Measurements from ENCODE around the gene REXO1. TPM values are rescaled to one million over a fixed set of nuclear protein-coding genes. Genes with fewer than 3 reads are reported as not detected.
"Not testable (repeated sequence)": the region's sequence is repeated elsewhere in the genome, so short reads cannot be mapped to it uniquely, and the experiment has no call there.

Gene REXO1
- total RNA-seq, 1 experiment from 2014 or later = 25.8 TPM

GRCh38 chr19:1893791-1894190, 45.5 kb upstream of the REXO1 start:
- POLR2A ChIA-PET (ENCODE audit: unreplicated experiment) = no interaction called here
- H4K20me1 ChIP-seq (ENCODE audit: insufficient read depth) = no peaks in the 10 kb centered on the region
- no peaks in the 10 kb centered on the region for H3K4me1 ChIP-seq (replicated peaks; ENCODE audit: insufficient read depth)
- no peak for DNase-seq
- H3K36me3 ChIP-seq (ENCODE audit: low read depth) = no peaks in the 10 kb centered on the region
- H3K4me2 ChIP-seq = no peak overlapping the region
- intact Hi-C loops (cut with micrococcal nuclease; ENCODE audit: unreplicated experiment) = no loop called here
- H3K27me3 ChIP-seq (ENCODE audit: insufficient read depth, low read depth) = no peaks in the 10 kb centered on the region
- H3K9me3 ChIP-seq (ENCODE audit: insufficient read depth, low read depth) = no peaks in the 10 kb centered on the region
- no TSS peak for BruUV-seq (replicated peaks)
- no peak overlapping the region for H3K27ac ChIP-seq
- H2AFZ ChIP-seq = no peak overlapping the region
- no peak overlapping the region for H3K4me3 ChIP-seq
- no peak for TF ChIP-seq EZH2 (IDR thresholded peaks at IDR 0.05; ENCODE audit: low read depth)
- TF ChIP-seq, protein P1, sequence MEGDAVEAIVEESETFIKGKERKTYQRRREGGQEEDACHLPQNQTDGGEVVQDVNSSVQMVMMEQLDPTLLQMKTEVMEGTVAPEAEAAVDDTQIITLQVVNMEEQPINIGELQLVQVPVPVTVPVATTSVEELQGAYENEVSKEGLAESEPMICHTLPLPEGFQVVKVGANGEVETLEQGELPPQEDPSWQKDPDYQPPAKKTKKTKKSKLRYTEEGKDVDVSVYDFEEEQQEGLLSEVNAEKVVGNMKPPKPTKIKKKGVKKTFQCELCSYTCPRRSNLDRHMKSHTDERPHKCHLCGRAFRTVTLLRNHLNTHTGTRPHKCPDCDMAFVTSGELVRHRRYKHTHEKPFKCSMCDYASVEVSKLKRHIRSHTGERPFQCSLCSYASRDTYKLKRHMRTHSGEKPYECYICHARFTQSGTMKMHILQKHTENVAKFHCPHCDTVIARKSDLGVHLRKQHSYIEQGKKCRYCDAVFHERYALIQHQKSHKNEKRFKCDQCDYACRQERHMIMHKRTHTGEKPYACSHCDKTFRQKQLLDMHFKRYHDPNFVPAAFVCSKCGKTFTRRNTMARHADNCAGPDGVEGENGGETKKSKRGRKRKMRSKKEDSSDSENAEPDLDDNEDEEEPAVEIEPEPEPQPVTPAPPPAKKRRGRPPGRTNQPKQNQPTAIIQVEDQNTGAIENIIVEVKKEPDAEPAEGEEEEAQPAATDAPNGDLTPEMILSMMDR (conservative IDR thresholded peaks at IDR 0.05) = no peak
- peaks cover 12% of the 10 kb centered on the region; the same call in 1 of the 2 replicates for H3F3A ChIP-seq (ENCODE audit: insufficient read depth, low read depth)
- no peaks in the 10 kb centered on the region for H3K79me2 ChIP-seq (ENCODE audit: low read depth)
- H3K9me2 ChIP-seq (ENCODE audit: insufficient read depth) = no peaks in the 10 kb centered on the region
- CTCF ChIA-PET = interaction anchor here (0.6 kb wide), 1 partner anchor 480 kb away, joined by 5 read pairs; no protein-coding TSS in a partner anchor

- Histone ChIP-seq H3K36me3 (ENCODE audit: low read depth) (no peaks in the 10 kb centered on the region), H3K9me2 (ENCODE audit: insufficient read depth) (no peaks in the 10 kb centered on the region), H2AFZ (no peak overlapping the region), H4K20me1 (ENCODE audit: insufficient read depth) (no peaks in the 10 kb centered on the region), H3K4me2 (no peak overlapping the region), H3K27me3 (ENCODE audit: insufficient read depth, low read depth) (no peaks in the 10 kb centered on the region), H3K79me2 (ENCODE audit: low read depth) (peaks cover under 1% of the 10 kb centered on the region; the same call in 1 of the 2 replicates), H3K9me3 (ENCODE audit: insufficient read depth, low read depth) (no peaks in the 10 kb centered on the region), H3K27ac (no peak overlapping the region), H3K4me3 (no peak overlapping the region), H3F3A (ENCODE audit: insufficient read depth, low read depth) (no peaks in the 10 kb centered on the region), H3K4me1 (replicated peaks; ENCODE audit: insufficient read depth) (no peaks in the 10 kb centered on the region)
- POLR2A ChIA-PET (ENCODE audit: unreplicated experiment) = no interaction called here
- no TSS peak for BruUV-seq (replicated peaks)
- DNase-seq = no peak
- no peak for TF ChIP-seq EZH2 (IDR thresholded peaks at IDR 0.05; ENCODE audit: low read depth)
- TF ChIP-seq, protein P1 (conservative IDR thresholded peaks at IDR 0.05) = no peak
- intact Hi-C loops (cut with micrococcal nuclease; ENCODE audit: unreplicated experiment) = no loop called here
- CTCF ChIA-PET = no interaction called here
Observed at GRCh38 chr19:1889907-1890306, 41.6 kb upstream of the REXO1 start.

DNA sequence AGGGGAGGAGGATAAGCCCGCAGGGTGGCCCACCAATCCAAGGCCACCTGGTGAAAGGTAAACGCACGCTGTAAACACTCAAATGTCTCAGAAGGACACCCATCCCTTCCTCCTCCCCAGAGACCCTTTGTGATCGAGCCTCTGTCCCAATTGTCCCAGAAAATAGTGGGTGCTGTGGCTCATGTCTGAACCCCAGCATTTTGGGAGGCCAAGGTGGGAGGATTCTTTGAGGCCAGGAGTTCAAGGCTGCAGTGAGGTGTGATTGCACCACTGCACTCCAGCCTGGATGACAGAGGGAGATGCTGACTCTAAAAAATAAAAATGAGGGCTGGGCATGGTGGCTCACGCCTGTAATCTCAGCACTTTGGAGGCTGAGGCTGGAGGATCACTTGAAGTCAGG, 40.1 kb upstream of the REXO1 start:
- H3K4me2 ChIP-seq = no peak overlapping the region
- H3K9me3 ChIP-seq (ENCODE audit: insufficient read depth, low read depth) = no peaks in the 10 kb centered on the region
- no peaks in the 10 kb centered on the region for H3K9me2 ChIP-seq (ENCODE audit: insufficient read depth)
- DNase-seq = no peak
- POLR2A ChIA-PET (ENCODE audit: unreplicated experiment) = no interaction called here
- no peak overlapping the region for H3K27ac ChIP-seq
- no peak overlapping the region for H3K4me3 ChIP-seq
- peaks cover 6% of the 10 kb centered on the region; the same call in 1 of the 2 replicates for H3K4me1 ChIP-seq (replicated peaks; ENCODE audit: insufficient read depth)
- H3K36me3 ChIP-seq (ENCODE audit: low read depth) = no peaks in the 10 kb centered on the region
- peaks cover 4% of the 10 kb centered on the region; the same call in 1 of the 2 replicates for H4K20me1 ChIP-seq (ENCODE audit: insufficient read depth)
- BruUV-seq (replicated peaks) = no TSS peak
- H3F3A ChIP-seq (ENCODE audit: insufficient read depth, low read depth) = no peaks in the 10 kb centered on the region
- intact Hi-C loops (cut with micrococcal nuclease; ENCODE audit: unreplicated experiment) = no loop called here
- CTCF ChIA-PET = no interaction called here
- TF ChIP-seq EZH2 (IDR thresholded peaks at IDR 0.05; ENCODE audit: low read depth) = no peak
- TF ChIP-seq, protein P1 (conservative IDR thresholded peaks at IDR 0.05) = no peak
- H3K79me2 ChIP-seq (ENCODE audit: low read depth) = peaks cover 16% of the 10 kb centered on the region
- H2AFZ ChIP-seq = no peak overlapping the region
- no peaks in the 10 kb centered on the region for H3K27me3 ChIP-seq (ENCODE audit: insufficient read depth, low read depth)

GRCh38 chr19:1886360-1886759, 38.1 kb upstream of the REXO1 start:
- DNase-seq; POLR2A ChIA-PET (ENCODE audit: unreplicated experiment); H3F3A ChIP-seq (ENCODE audit: insufficient read depth, low read depth); H3K4me2 ChIP-seq; CTCF ChIA-PET; H3K4me1 ChIP-seq (replicated peaks; ENCODE audit: insufficient read depth); H3K27me3 ChIP-seq (ENCODE audit: insufficient read depth, low read depth); H4K20me1 ChIP-seq (ENCODE audit: insufficient read depth); BruUV-seq (replicated peaks); H3K4me3 ChIP-seq; H2AFZ ChIP-seq; H3K9me2 ChIP-seq (ENCODE audit: insufficient read depth); H3K36me3 ChIP-seq (ENCODE audit: low read depth); H3K9me3 ChIP-seq (ENCODE audit: insufficient read depth, low read depth); H3K27ac ChIP-seq; intact Hi-C loops (cut with micrococcal nuclease; ENCODE audit: unreplicated experiment): not testable (repeated sequence)
- peaks cover 31% of the 10 kb centered on the region for H3K79me2 ChIP-seq (ENCODE audit: low read depth)

GRCh38 chr19:1885398-1886119, 37.3 kb upstream of the REXO1 start, which contains the start of gene ABHD17A:
Gene ABHD17A, minus strand, starts transcription at chr19:1885496. Its CDS starts 3,930 bp downstream, at chr19:1881566.
- Histone ChIP-seq H3K79me2 (ENCODE audit: low read depth) (peaks cover 31% of the 10 kb centered on the region), H3K4me3 (peak within 1 kb of the TSS; percentile 73), H3K4me2 (peak within 1 kb of the TSS; percentile 91)
- ChIA-PET POLR2A (ENCODE audit: unreplicated experiment) (interaction anchor here (0.6 to 0.9 kb wide), 4 partner anchors 9 to 648 kb away, joined by 3 to 16 read pairs (median 4); no protein-coding TSS in a partner anchor), CTCF (interaction anchor here (0.6 to 1.4 kb wide), 3 partner anchors 12 to 210 kb away, joined by 5 to 10 read pairs (median 8); no protein-coding TSS in a partner anchor)
- H4K20me1 ChIP-seq (ENCODE audit: insufficient read depth); BruUV-seq (replicated peaks); H3K9me2 ChIP-seq (ENCODE audit: insufficient read depth); H2AFZ ChIP-seq; H3K9me3 ChIP-seq (ENCODE audit: insufficient read depth, low read depth); H3F3A ChIP-seq (ENCODE audit: insufficient read depth, low read depth); H3K36me3 ChIP-seq (ENCODE audit: low read depth); H3K4me1 ChIP-seq (replicated peaks; ENCODE audit: insufficient read depth); intact Hi-C loops (cut with micrococcal nuclease; ENCODE audit: unreplicated experiment); H3K27ac ChIP-seq; H3K27me3 ChIP-seq (ENCODE audit: insufficient read depth, low read depth): not testable (repeated sequence)
- peak; percentile 73 to 82 for DNase-seq

All from PC-9 (cell line).